ENCODE data around the gene KRTAP9-1. TPM values are rescaled to one million over a fixed set of nuclear protein-coding genes. Genes with fewer than 3 reads are reported as not detected.

KRTAP9-1 gene
- polyA plus RNA-seq, 5 donors = not detected

Other genes with a start within 250 kb of the KRTAP9-1 start
- under 1 TPM in 1 of 5 donors, not detected in 4; 0.35 TPM for gene KRT39, start 222.9 kb upstream of the KRTAP9-1 start, polyA plus RNA-seq (ENCODE audit: insufficient read depth in 1 of 5, insufficient read length in 5 of 5, low replicate concordance in 1 of 5)
- gene KRT40, start 205.6 kb upstream of the KRTAP9-1 start, polyA plus RNA-seq (ENCODE audit: insufficient read depth in 1 of 5, insufficient read length in 5 of 5, low replicate concordance in 1 of 5) = under 1 TPM in 2 of 5 donors, not detected in 3; 0.06 to 0.70 TPM
- gene KRTAP3-3, start 195.7 kb upstream of the KRTAP9-1 start, polyA plus RNA-seq (ENCODE audit: insufficient read depth in 1 of 5, insufficient read length in 5 of 5, low replicate concordance in 1 of 5) = not detected
- not detected for gene KRTAP3-2, start 190.0 kb upstream of the KRTAP9-1 start, polyA plus RNA-seq (ENCODE audit: insufficient read depth in 1 of 5, insufficient read length in 5 of 5, low replicate concordance in 1 of 5)
- not detected for gene KRTAP3-1, start 180.8 kb upstream of the KRTAP9-1 start, polyA plus RNA-seq (ENCODE audit: insufficient read depth in 1 of 5, insufficient read length in 5 of 5, low replicate concordance in 1 of 5)
- gene KRTAP1-5, start 162.7 kb upstream of the KRTAP9-1 start, polyA plus RNA-seq (ENCODE audit: insufficient read depth in 1 of 5, insufficient read length in 5 of 5, low replicate concordance in 1 of 5) = not detected
- gene KRTAP1-4, start 159.7 kb upstream of the KRTAP9-1 start, polyA plus RNA-seq (ENCODE audit: insufficient read depth in 1 of 5, insufficient read length in 5 of 5, low replicate concordance in 1 of 5) = not detected
- not detected for gene KRTAP1-3, start 155.0 kb upstream of the KRTAP9-1 start, polyA plus RNA-seq (ENCODE audit: insufficient read depth in 1 of 5, insufficient read length in 5 of 5, low replicate concordance in 1 of 5)
- not detected for gene KRTAP1-1, start 148.4 kb upstream of the KRTAP9-1 start, polyA plus RNA-seq (ENCODE audit: insufficient read depth in 1 of 5, insufficient read length in 5 of 5, low replicate concordance in 1 of 5)
- not detected for gene KRTAP2-1, start 142.6 kb upstream of the KRTAP9-1 start, polyA plus RNA-seq (ENCODE audit: insufficient read depth in 1 of 5, insufficient read length in 5 of 5, low replicate concordance in 1 of 5)
- gene KRTAP2-2, start 134.7 kb upstream of the KRTAP9-1 start, polyA plus RNA-seq (ENCODE audit: insufficient read depth in 1 of 5, insufficient read length in 5 of 5, low replicate concordance in 1 of 5) = not detected
- not detected for gene KRTAP2-3, start 129.8 kb upstream of the KRTAP9-1 start, polyA plus RNA-seq (ENCODE audit: insufficient read depth in 1 of 5, insufficient read length in 5 of 5, low replicate concordance in 1 of 5)
- gene KRTAP2-4, start 124.0 kb upstream of the KRTAP9-1 start, polyA plus RNA-seq (ENCODE audit: insufficient read depth in 1 of 5, insufficient read length in 5 of 5, low replicate concordance in 1 of 5) = not detected
- gene KRTAP4-7, start 105.7 kb upstream of the KRTAP9-1 start, polyA plus RNA-seq (ENCODE audit: insufficient read depth in 1 of 5, insufficient read length in 5 of 5, low replicate concordance in 1 of 5) = not detected
- gene KRTAP4-8, start 91.7 kb upstream of the KRTAP9-1 start, polyA plus RNA-seq (ENCODE audit: insufficient read depth in 1 of 5, insufficient read length in 5 of 5, low replicate concordance in 1 of 5) = not detected
- gene KRTAP4-16, start 87.7 kb upstream of the KRTAP9-1 start, polyA plus RNA-seq (ENCODE audit: insufficient read depth in 1 of 5, insufficient read length in 5 of 5, low replicate concordance in 1 of 5) = not detected
- not detected for gene KRTAP4-9, start 84.5 kb upstream of the KRTAP9-1 start, polyA plus RNA-seq (ENCODE audit: insufficient read depth in 1 of 5, insufficient read length in 5 of 5, low replicate concordance in 1 of 5)
- gene KRTAP4-11, start 71.5 kb upstream of the KRTAP9-1 start, polyA plus RNA-seq (ENCODE audit: insufficient read depth in 1 of 5, insufficient read length in 5 of 5, low replicate concordance in 1 of 5) = under 1 TPM in 1 of 5 donors, not detected in 4; 0.13 TPM
- not detected for gene KRTAP4-12, start 65.7 kb upstream of the KRTAP9-1 start, polyA plus RNA-seq (ENCODE audit: insufficient read depth in 1 of 5, insufficient read length in 5 of 5, low replicate concordance in 1 of 5)
- not detected for gene KRTAP4-6, start 49.3 kb upstream of the KRTAP9-1 start, polyA plus RNA-seq (ENCODE audit: insufficient read depth in 1 of 5, insufficient read length in 5 of 5, low replicate concordance in 1 of 5)
- gene KRTAP4-5, start 40.1 kb upstream of the KRTAP9-1 start, polyA plus RNA-seq (ENCODE audit: insufficient read depth in 1 of 5, insufficient read length in 5 of 5, low replicate concordance in 1 of 5) = not detected
- not detected for gene KRTAP4-4, start 29.1 kb upstream of the KRTAP9-1 start, polyA plus RNA-seq (ENCODE audit: insufficient read depth in 1 of 5, insufficient read length in 5 of 5, low replicate concordance in 1 of 5)
- not detected for gene KRTAP4-3, start 21.7 kb upstream of the KRTAP9-1 start, polyA plus RNA-seq (ENCODE audit: insufficient read depth in 1 of 5, insufficient read length in 5 of 5, low replicate concordance in 1 of 5)
- not detected for gene KRTAP4-2, start 11.7 kb upstream of the KRTAP9-1 start, polyA plus RNA-seq (ENCODE audit: insufficient read depth in 1 of 5, insufficient read length in 5 of 5, low replicate concordance in 1 of 5)
- gene KRTAP4-1, start 5.0 kb upstream of the KRTAP9-1 start, polyA plus RNA-seq (ENCODE audit: insufficient read depth in 1 of 5, insufficient read length in 5 of 5, low replicate concordance in 1 of 5) = not detected
- not detected for gene KRTAP9-2, start 36.8 kb downstream of the KRTAP9-1 start, polyA plus RNA-seq (ENCODE audit: insufficient read depth in 1 of 5, insufficient read length in 5 of 5, low replicate concordance in 1 of 5)
- gene KRTAP9-3, start 42.6 kb downstream of the KRTAP9-1 start, polyA plus RNA-seq (ENCODE audit: insufficient read depth in 1 of 5, insufficient read length in 5 of 5, low replicate concordance in 1 of 5) = not detected
- gene KRTAP9-8, start 48.1 kb downstream of the KRTAP9-1 start, polyA plus RNA-seq (ENCODE audit: insufficient read depth in 1 of 5, insufficient read length in 5 of 5, low replicate concordance in 1 of 5) = not detected
- gene KRTAP9-4, start 59.8 kb downstream of the KRTAP9-1 start, polyA plus RNA-seq (ENCODE audit: insufficient read depth in 1 of 5, insufficient read length in 5 of 5, low replicate concordance in 1 of 5) = not detected
- not detected for gene KRTAP9-9, start 65.5 kb downstream of the KRTAP9-1 start, polyA plus RNA-seq (ENCODE audit: insufficient read depth in 1 of 5, insufficient read length in 5 of 5, low replicate concordance in 1 of 5)
- gene KRTAP9-6, start 75.5 kb downstream of the KRTAP9-1 start, polyA plus RNA-seq (ENCODE audit: insufficient read depth in 1 of 5, insufficient read length in 5 of 5, low replicate concordance in 1 of 5) = under 1 TPM; 0.13 to 0.25 (median 0.18) TPM
- gene KRTAP9-7, start 85.8 kb downstream of the KRTAP9-1 start, polyA plus RNA-seq (ENCODE audit: insufficient read depth in 1 of 5, insufficient read length in 5 of 5, low replicate concordance in 1 of 5) = not detected
- gene KRTAP29-1, start 113.0 kb downstream of the KRTAP9-1 start, polyA plus RNA-seq (ENCODE audit: insufficient read depth in 1 of 5, insufficient read length in 5 of 5, low replicate concordance in 1 of 5) = not detected
- gene KRTAP16-1, start 119.4 kb downstream of the KRTAP9-1 start, polyA plus RNA-seq (ENCODE audit: insufficient read depth in 1 of 5, insufficient read length in 5 of 5, low replicate concordance in 1 of 5) = not detected
- not detected for gene KRTAP17-1, start 125.8 kb downstream of the KRTAP9-1 start, polyA plus RNA-seq (ENCODE audit: insufficient read depth in 1 of 5, insufficient read length in 5 of 5, low replicate concordance in 1 of 5)
- not detected for gene KRT33A, start 160.9 kb downstream of the KRTAP9-1 start, polyA plus RNA-seq (ENCODE audit: insufficient read depth in 1 of 5, insufficient read length in 5 of 5, low replicate concordance in 1 of 5)
- gene KRT33B, start 179.9 kb downstream of the KRTAP9-1 start, polyA plus RNA-seq (ENCODE audit: insufficient read depth in 1 of 5, insufficient read length in 5 of 5, low replicate concordance in 1 of 5) = not detected
- not detected for gene KRT34, start 192.4 kb downstream of the KRTAP9-1 start, polyA plus RNA-seq (ENCODE audit: insufficient read depth in 1 of 5, insufficient read length in 5 of 5, low replicate concordance in 1 of 5)
- under 1 TPM in 1 of 5 donors, not detected in 4; 0.32 TPM for gene KRT31, start 207.7 kb downstream of the KRTAP9-1 start, polyA plus RNA-seq (ENCODE audit: insufficient read depth in 1 of 5, insufficient read length in 5 of 5, low replicate concordance in 1 of 5)
- gene KRT37, start 234.7 kb downstream of the KRTAP9-1 start, polyA plus RNA-seq (ENCODE audit: insufficient read depth in 1 of 5, insufficient read length in 5 of 5, low replicate concordance in 1 of 5) = not detected